NT2/D1 (cell line): Measurements from ENCODE around the gene NELL1.

ENCODE experiments used
- DNase-seq: peaks from one replicate; pipeline ENCODE4 v3.0.0-alpha.2; 2011; ENCODE audit warnings: low read depth, low spot score
- H3K27me3 ChIP-seq: 2 replicates; pipeline ENCODE4 v1.6.0; 2011; ENCODE audit warnings: mild to moderate bottlenecking; ENCODE audit not compliant: insufficient read length, insufficient read depth
- H3K36me3 ChIP-seq: 2 replicates; pipeline ENCODE4 v1.6.1; 2011; ENCODE audit warnings: mild to moderate bottlenecking, low read length, mixed read lengths; ENCODE audit not compliant: insufficient read depth, insufficient read length
- H3K4me1 ChIP-seq: 2 replicates; pipeline ENCODE4 v1.5.1; 2011; ENCODE audit not compliant: insufficient read depth, insufficient read length
- H3K4me3 ChIP-seq: 2 replicates; pipeline ENCODE4 v1.5.1; 2011; ENCODE audit warnings: low read depth; ENCODE audit not compliant: insufficient read length
- H3K9ac ChIP-seq: 2 replicates; pipeline ENCODE4 v1.6.0; 2011; ENCODE audit warnings: low read depth; ENCODE audit not compliant: insufficient read length
- H3K9me3 ChIP-seq: 2 replicates; pipeline ENCODE4 v1.5.1; 2011; ENCODE audit warnings: mild to moderate bottlenecking, low read length; ENCODE audit not compliant: insufficient read depth
- SUZ12 ChIP-seq: IDR thresholded peaks from 2 replicates; pipeline ENCODE4 v1.6.1; 2011; ENCODE audit not compliant: insufficient read length, insufficient read depth; ENCODE audit errors: extremely low read depth
- YY1 ChIP-seq: IDR thresholded peaks from 2 replicates; pipeline ENCODE4 v1.6.1; 2011; ENCODE audit not compliant: insufficient read length, insufficient read depth
- ZNF274 ChIP-seq: IDR thresholded peaks from 2 replicates; pipeline ENCODE4 v1.6.1; 2011; ENCODE audit warnings: mild to moderate bottlenecking, low read depth, low read length

The NELL1 gene

DNA sequence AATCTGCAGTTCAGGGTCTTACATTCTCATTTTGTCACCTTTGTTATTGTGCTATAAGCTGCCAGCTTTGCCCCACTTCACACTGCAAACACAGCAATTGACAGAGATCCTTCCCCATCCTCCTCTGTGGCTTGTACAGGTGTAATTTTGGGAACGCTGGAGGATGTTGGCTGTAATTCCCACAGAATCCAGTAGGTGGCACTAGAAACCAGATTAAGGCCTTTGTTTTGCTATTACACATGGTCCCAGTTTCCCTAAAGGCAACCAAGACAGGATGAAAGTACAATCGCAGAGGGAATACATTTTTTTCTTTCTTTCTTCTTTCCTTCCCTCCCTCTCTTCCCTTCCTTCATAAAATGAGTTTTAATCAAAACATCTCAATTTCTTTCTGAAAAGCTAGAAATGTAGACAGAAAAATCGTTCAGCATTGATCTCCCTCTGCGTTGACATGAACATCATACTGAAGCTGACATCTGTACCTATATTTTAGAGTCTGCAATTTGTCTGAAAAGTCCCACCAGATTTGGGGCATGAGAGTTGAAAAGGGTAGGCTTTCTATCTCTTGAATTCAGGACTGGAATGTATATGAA is 21.3 kb upstream of the NELL1 start:
- no peak for TF ChIP-seq ZNF274
- TF ChIP-seq YY1, result no peak
- H3K4me1 ChIP-seq, result no peaks in the 10 kb centered on the region
- H3K36me3 ChIP-seq, result no peaks in the 10 kb centered on the region
- H3K9ac ChIP-seq, result no peak overlapping the region
- DNase-seq, result no peak
- no peak overlapping the region for H3K4me3 ChIP-seq
- no peaks in the 10 kb centered on the region for H3K9me3 ChIP-seq
- no peaks in the 10 kb centered on the region for H3K27me3 ChIP-seq

DNA sequence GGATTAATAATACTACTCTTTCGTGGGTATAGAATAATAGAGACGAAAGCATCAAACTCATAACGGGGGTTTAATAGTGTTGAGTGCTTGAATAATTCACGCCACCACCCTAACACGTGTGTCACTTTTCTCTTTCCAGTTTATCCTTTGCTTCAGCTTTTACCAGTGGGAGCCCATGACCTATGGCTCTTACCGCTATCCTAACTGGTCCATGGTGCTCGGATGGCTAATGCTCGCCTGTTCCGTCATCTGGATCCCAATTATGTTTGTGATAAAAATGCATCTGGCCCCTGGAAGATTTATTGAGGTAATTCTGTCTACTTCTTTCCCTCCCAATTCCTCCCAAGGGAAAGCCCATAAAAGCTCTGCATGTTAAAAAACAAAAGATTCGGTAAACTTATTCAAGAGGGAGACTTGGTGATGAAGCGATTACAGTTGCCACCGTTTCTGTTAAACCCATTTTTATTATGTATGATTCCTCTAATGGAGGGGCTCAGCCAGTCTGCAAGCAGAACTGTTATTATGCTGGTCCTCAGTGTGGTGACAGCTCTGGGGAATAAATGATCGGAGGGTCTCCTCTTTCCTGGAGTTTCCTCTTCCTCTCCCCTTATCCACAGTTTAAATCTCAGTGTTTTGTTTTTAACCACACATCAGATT is 17.1 kb upstream of the NELL1 start:
- DNase-seq, result no peak
- TF ChIP-seq SUZ12, result no peak
- TF ChIP-seq ZNF274, result no peak
- TF ChIP-seq YY1, result no peak
- H3K9me3 ChIP-seq, result no peaks in the 10 kb centered on the region
- no peak overlapping the region for H3K9ac ChIP-seq
- no peaks in the 10 kb centered on the region for H3K27me3 ChIP-seq
- no peaks in the 10 kb centered on the region for H3K36me3 ChIP-seq
- H3K4me3 ChIP-seq, result no peak overlapping the region
- H3K4me1 ChIP-seq, result no peaks in the 10 kb centered on the region

DNA sequence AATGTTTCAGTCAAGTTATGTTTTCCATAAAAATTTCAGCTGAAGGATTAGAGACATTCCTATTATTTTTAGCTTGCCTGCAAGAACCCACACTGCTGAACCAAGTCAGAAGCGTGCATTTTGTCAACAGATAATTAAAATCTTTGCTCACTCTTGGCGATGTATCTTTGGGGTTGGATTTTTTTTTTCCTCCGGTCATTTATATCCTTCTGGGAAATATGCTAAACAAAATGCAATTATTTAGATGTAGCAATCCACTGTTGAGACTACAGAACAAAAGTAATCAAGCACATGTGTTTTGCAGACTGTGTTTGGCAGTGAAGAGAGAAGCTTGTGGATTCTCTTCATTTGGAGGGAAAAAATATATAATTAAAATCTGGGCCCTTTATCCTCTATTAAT is 15.3 kb upstream of the NELL1 start:
- H3K9me3 ChIP-seq, result no peaks in the 10 kb centered on the region
- DNase-seq, result no peak
- no peak overlapping the region for H3K4me3 ChIP-seq
- no peaks in the 10 kb centered on the region for H3K27me3 ChIP-seq
- TF ChIP-seq YY1 (no peak), SUZ12 (no peak), ZNF274 (no peak)
- H3K4me1 ChIP-seq, result no peaks in the 10 kb centered on the region
- H3K9ac ChIP-seq, result no peak overlapping the region
- no peaks in the 10 kb centered on the region for H3K36me3 ChIP-seq

DNA sequence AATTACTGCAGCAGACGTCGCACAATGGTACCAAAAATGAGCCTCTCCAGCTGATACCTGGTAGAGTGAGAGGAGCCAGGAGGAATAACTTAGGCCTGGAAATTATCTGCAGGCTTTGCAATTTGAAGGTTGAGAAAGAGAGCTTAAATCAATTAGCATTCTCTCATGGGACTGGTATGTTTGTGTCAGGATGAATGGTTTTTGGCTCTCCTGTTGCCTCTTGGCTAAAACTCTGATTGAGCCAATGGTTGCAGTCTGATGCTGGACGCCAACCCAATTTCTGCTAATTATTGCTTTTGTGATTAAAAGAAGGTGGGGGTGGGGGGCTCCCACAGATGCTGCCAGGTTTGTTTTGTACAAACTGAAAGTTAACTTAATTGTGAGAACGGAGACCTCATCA is 12.5 kb upstream of the NELL1 start:
- no peak for DNase-seq
- H3K36me3 ChIP-seq, result no peaks in the 10 kb centered on the region
- TF ChIP-seq ZNF274 (no peak), YY1 (no peak), SUZ12 (no peak)
- H3K4me3 ChIP-seq, result no peak overlapping the region
- H3K9me3 ChIP-seq, result no peaks in the 10 kb centered on the region
- H3K27me3 ChIP-seq, result no peaks in the 10 kb centered on the region
- no peak overlapping the region for H3K9ac ChIP-seq
- no peaks in the 10 kb centered on the region for H3K4me1 ChIP-seq

DNA sequence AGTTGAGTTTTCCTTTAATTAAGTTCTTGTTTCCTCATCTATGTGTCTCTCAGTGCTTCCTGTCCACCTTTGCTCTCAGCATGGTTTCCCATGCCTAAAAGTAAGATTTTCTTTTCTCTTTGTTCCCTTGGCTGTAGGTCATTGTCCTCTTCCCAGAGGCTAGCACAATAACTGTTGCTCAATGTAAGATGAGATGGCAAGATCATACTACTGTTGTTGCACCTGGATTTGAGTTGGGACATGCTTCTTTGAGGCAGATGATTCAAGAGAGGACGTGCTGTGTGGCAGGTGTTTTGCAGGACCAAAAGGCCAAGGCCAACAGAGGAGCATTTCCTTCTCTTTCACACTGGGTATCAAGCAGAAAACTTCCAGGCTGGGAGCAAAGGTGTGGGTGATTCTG is 11.3 kb upstream of the NELL1 start:
- no peak overlapping the region for H3K9ac ChIP-seq
- no peak for TF ChIP-seq ZNF274
- TF ChIP-seq SUZ12, result no peak
- TF ChIP-seq YY1, result no peak
- no peak for DNase-seq
- H3K36me3 ChIP-seq, result no peaks in the 10 kb centered on the region
- no peaks in the 10 kb centered on the region for H3K9me3 ChIP-seq
- H3K4me3 ChIP-seq, result no peak overlapping the region
- H3K27me3 ChIP-seq, result no peaks in the 10 kb centered on the region
- H3K4me1 ChIP-seq, result no peaks in the 10 kb centered on the region

DNA sequence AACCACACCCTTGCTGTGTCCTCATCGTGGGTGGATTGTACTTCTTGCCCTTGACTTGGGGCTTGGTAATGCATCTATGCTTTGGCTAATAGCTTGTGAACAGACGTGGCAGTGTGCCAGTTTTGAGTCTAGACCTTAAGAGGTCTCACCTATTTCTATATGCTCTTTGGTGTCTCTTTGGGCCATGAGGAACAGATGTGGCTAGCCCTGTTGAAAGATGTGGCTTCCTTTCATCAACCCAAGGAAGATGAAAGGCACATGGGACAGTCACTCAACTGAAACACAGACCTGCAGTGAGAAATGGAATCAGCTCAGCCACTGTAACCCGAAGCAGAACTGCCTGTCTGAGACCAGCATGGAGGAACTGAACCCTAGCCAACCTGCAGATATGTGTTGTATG is 7.9 kb upstream of the NELL1 start:
- TF ChIP-seq YY1 (no peak), ZNF274 (no peak), SUZ12 (no peak)
- H3K36me3 ChIP-seq, result no peaks in the 10 kb centered on the region
- H3K9me3 ChIP-seq, result no peaks in the 10 kb centered on the region
- no peak for DNase-seq
- peaks cover 6% of the 10 kb centered on the region for H3K27me3 ChIP-seq
- H3K4me1 ChIP-seq, result no peaks in the 10 kb centered on the region
- H3K4me3 ChIP-seq, result no peak overlapping the region
- H3K9ac ChIP-seq, result no peak overlapping the region

DNA sequence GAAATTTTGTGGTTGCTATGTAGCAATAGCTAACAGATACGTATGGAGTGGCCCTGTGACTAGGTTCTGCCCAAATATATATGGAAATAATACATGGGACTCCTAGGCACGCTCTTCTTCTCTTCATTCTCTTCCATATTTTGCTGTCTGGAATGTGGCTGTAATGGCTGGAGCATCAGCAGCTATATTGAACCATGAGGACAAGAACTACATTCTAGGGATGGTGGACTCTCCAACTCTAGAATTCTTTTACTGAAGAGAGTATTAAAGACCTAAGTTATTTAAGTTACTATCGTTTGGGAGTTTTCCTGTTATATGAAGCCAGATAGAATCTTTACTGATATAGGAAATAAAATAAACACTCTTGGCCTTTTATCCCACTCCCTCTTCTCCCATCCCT is 7.5 kb upstream of the NELL1 start:
- no peaks in the 10 kb centered on the region for H3K36me3 ChIP-seq

More for the DNA sequence above, 7.5 kb upstream of the NELL1 start:
- H3K9ac ChIP-seq, result no peak overlapping the region
- peaks cover 10% of the 10 kb centered on the region for H3K27me3 ChIP-seq
- H3K4me3 ChIP-seq, result no peak overlapping the region
- TF ChIP-seq SUZ12, result no peak
- no peak for TF ChIP-seq YY1
- no peak for TF ChIP-seq ZNF274
- H3K4me1 ChIP-seq, result no peaks in the 10 kb centered on the region
- no peaks in the 10 kb centered on the region for H3K9me3 ChIP-seq
- DNase-seq, result no peak
